DOHH2 (cell line): ENCODE measurements around the gene PSEN2.

Experiments
- H3F3A ChIP-seq: fragments of 200-600 bp; sonication (generic), shearing (Covaris generic); 2 replicates; pipeline ENCODE4 v1.6.0; 2016; ENCODE audit warnings: antibody characterized with exemption, mild to moderate bottlenecking; ENCODE audit not compliant: control insufficient read depth, insufficient read depth
- H3K27ac ChIP-seq: fragments of 200-600 bp; sonication (generic); 2 replicates; pipeline ENCODE4 v1.5.1; 2014; ENCODE audit warnings: low read depth, mild to moderate bottlenecking, low read length, moderate library complexity
- H3K27me3 ChIP-seq: fragments of 200-600 bp; sonication (generic); 2 replicates; pipeline ENCODE4 v1.6.1; 2014; ENCODE audit warnings: mild to moderate bottlenecking, low read length, mixed read lengths; ENCODE audit not compliant: control insufficient read depth
- H3K36me3 ChIP-seq: fragments of 200-600 bp; sonication (generic); 2 replicates; pipeline ENCODE4 v1.6.1; 2014; ENCODE audit warnings: mild to moderate bottlenecking, low read length, moderate library complexity, mixed read lengths; ENCODE audit not compliant: control insufficient read depth
- H3K4me1 ChIP-seq: fragments of 200-600 bp; sonication (generic); 2 replicates; pipeline ENCODE4 v1.6.1; 2014; ENCODE audit warnings: mild to moderate bottlenecking, low read length, mixed read lengths; ENCODE audit not compliant: control insufficient read depth
- H3K4me2 ChIP-seq: fragments of 200-600 bp; sonication (generic); 2 replicates; pipeline ENCODE4 v1.6.0; 2014; ENCODE audit warnings: mild to moderate bottlenecking, low read length, moderate library complexity
- H3K4me3 ChIP-seq: fragments of 200-600 bp; sonication (generic); 2 replicates; pipeline ENCODE4 v1.5.1; 2014; ENCODE audit warnings: mild to moderate bottlenecking, low read length, mixed read lengths
- H3K79me2 ChIP-seq: fragments of 200-600 bp; sonication (generic); 2 replicates; pipeline ENCODE4 v1.6.1; 2014; ENCODE audit warnings: mild to moderate bottlenecking, low read length, mixed read lengths; ENCODE audit not compliant: control insufficient read depth
- H3K9me2 ChIP-seq: fragments of 200-600 bp; sonication (generic); replicated peaks from 2 replicates; pipeline ENCODE4 v1.6.1; 2014; ENCODE audit warnings: mild to moderate bottlenecking, low read length, mixed read lengths; ENCODE audit not compliant: control insufficient read depth
- H3K9me3 ChIP-seq: fragments of 200-600 bp; sonication (generic); 2 replicates; pipeline ENCODE4 v1.6.1; 2014; ENCODE audit warnings: antibody characterized with exemption, low read length, mixed read lengths; ENCODE audit not compliant: control insufficient read depth, insufficient read depth
- H4K20me1 ChIP-seq: fragments of 200-600 bp; sonication (generic); 2 replicates; pipeline ENCODE4 v1.6.0; 2014; ENCODE audit warnings: low read depth, mild to moderate bottlenecking, antibody characterized with exemption, low read length, moderate library complexity; ENCODE audit not compliant: control insufficient read depth, insufficient read depth
- CTCF ChIP-seq: fragments of 200-600 bp; sonication (generic); IDR thresholded peaks from one replicate; pipeline ENCODE4 v1.5.1; 2014; ENCODE audit warnings: antibody characterized with exemption, mild to moderate bottlenecking, low read depth, low read length; ENCODE audit not compliant: poor library complexity, severe bottlenecking
- EZH2phosphoT487 ChIP-seq: fragments of 200-600 bp; sonication (generic); IDR thresholded peaks from 2 replicates; pipeline ENCODE4 v1.6.1; 2017; ENCODE audit warnings: borderline replicate concordance, mild to moderate bottlenecking, antibody characterized with exemption, low read length, moderate library complexity, mixed read lengths

PSEN2 gene

DNA sequence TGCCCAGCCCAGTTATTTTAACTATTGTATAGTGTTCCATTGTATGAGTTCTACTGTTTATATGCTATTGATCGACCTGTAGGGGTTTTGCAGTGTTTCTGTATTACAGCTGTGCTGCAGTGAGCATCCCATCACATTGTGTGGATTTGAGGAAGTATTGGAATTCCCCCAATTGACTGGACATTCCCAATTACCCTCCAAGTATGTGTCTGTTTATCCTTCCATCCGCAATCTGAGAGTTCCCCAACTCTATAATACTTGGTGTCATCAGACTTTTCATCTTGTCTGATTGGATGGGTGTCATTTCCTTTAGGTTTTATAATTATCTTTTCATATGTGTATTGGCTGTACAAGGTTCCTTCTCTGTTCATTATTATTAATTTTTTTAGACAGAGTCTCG, 27.8 kb downstream of the PSEN2 start:
- H3K27me3 ChIP-seq = no peaks in the 10 kb centered on the region
- H3K9me2 ChIP-seq = no peaks in the 10 kb centered on the region
- no peaks in the 10 kb centered on the region for H4K20me1 ChIP-seq
- no peak overlapping the region for H3K4me3 ChIP-seq
- no peaks in the 10 kb centered on the region for H3K79me2 ChIP-seq
- H3K4me1 ChIP-seq = peaks cover under 1% of the 10 kb centered on the region; the same call in 1 of the 2 replicates
- H3K36me3 ChIP-seq = no peaks in the 10 kb centered on the region
- H3K9me3 ChIP-seq = no peaks in the 10 kb centered on the region
- no peak overlapping the region for H3K27ac ChIP-seq
- no peaks in the 10 kb centered on the region for H3F3A ChIP-seq
- no peak overlapping the region for H3K4me2 ChIP-seq
- TF ChIP-seq CTCF = no peak
- no peak for TF ChIP-seq EZH2phosphoT487

GRCh38 chr1:226901421-226901820, 31.0 kb downstream of the PSEN2 start:
- H3K9me3 ChIP-seq = no peaks in the 10 kb centered on the region
- H3K27ac ChIP-seq = no peak overlapping the region
- TF ChIP-seq CTCF = no peak
- TF ChIP-seq EZH2phosphoT487 = no peak
- H3K4me3 ChIP-seq = no peak overlapping the region
- H3K79me2 ChIP-seq = no peaks in the 10 kb centered on the region
- no peaks in the 10 kb centered on the region for H4K20me1 ChIP-seq
- no peaks in the 10 kb centered on the region for H3K36me3 ChIP-seq
- no peaks in the 10 kb centered on the region for H3K4me1 ChIP-seq
- H3K9me2 ChIP-seq = no peaks in the 10 kb centered on the region
- no peaks in the 10 kb centered on the region for H3K27me3 ChIP-seq
- H3K4me2 ChIP-seq = no peak overlapping the region
- no peaks in the 10 kb centered on the region for H3F3A ChIP-seq

- H3K9me2 ChIP-seq = no peaks in the 10 kb centered on the region
- H3K79me2 ChIP-seq = no peaks in the 10 kb centered on the region
- TF ChIP-seq EZH2phosphoT487 = no peak
- no peak for TF ChIP-seq CTCF
- H3K36me3 ChIP-seq = no peaks in the 10 kb centered on the region
- H4K20me1 ChIP-seq = no peaks in the 10 kb centered on the region
- H3K4me3 ChIP-seq = no peak overlapping the region
- H3F3A ChIP-seq = no peaks in the 10 kb centered on the region
- no peak overlapping the region for H3K27ac ChIP-seq
- H3K9me3 ChIP-seq = no peaks in the 10 kb centered on the region
- H3K4me2 ChIP-seq = no peak overlapping the region
- H3K27me3 ChIP-seq = no peaks in the 10 kb centered on the region
- H3K4me1 ChIP-seq = no peaks in the 10 kb centered on the region
Observed at GRCh38 chr1:226902601-226903000, 32.2 kb downstream of the PSEN2 start.
